HepG2 (cell line): Measurements from ENCODE around the gene EDC3. TPM values are rescaled to one million over a fixed set of nuclear protein-coding genes. Genes with fewer than 3 reads are reported as not detected.

Experiments
- ATAC-seq: fragments of 200-7000 bp; cut with Tn5 transposase; 3 replicates; pipeline ENCODE4 v1.9.1; 2020; ENCODE audit warnings: mild to moderate bottlenecking, moderate library complexity
- BruUV-seq: library from RNA; stranded (reverse); fragments of 400-500 nt; replicated peaks from 2 replicates; lab custom pipeline; 2021; lab: Mats Ljungman, UMichigan
- CTCF ChIA-PET: fragments of 300-600 bp; formaldehyde crosslinking; extraction: SDS; loops from one replicate; lab custom pipeline; 2021; ENCODE audit warnings: low total read pairs, inconsistent platforms, low intra/inter-chr PET ratio; lab: Yijun Ruan, JAX
- POLR2A ChIA-PET: fragments of 350-600 bp; sonication (Branson Sonifier 250); formaldehyde crosslinking; loops from one replicate; lab custom pipeline; 2020; ENCODE audit warnings: antibody characterized with exemption, inconsistent platforms; lab: Yijun Ruan, JAX
- DNase-seq: peaks from one replicate; pipeline ENCODE4 v3.0.0-alpha.2; 2015; ENCODE audit warnings: low spot score
- FAIRE-seq: peaks from 3 replicates; lab custom pipeline; 2011; peaks lifted over from hg19 to GRCh38; lab: Jason Lieb, UNC
- H2AFZ ChIP-seq: one replicate; pipeline ENCODE4 v1.6.1; 2011; ENCODE audit warnings: low read length, inconsistent platforms
- H3K27ac ChIP-seq: fragments of 300-600 bp; 3 replicates; pipeline ENCODE4 v1.8.0; 2011; ENCODE audit warnings: mixed run types, mild to moderate bottlenecking, mixed read lengths, low read length, inconsistent platforms; ENCODE audit not compliant: insufficient read depth; ENCODE audit errors: extremely low read length
- H3K27me3 ChIP-seq, 2 experiments: fragments of 200-600 bp in 1 of 2; 2 replicates in 1 of 2; 3 replicates in 1 of 2; pipeline versions ENCODE4 v1.6.0 to v1.8.0; 2011; ENCODE audit warnings: low read length in 2 of 2, mild to moderate bottlenecking in 2 of 2, moderate library complexity in 2 of 2, inconsistent platforms in 1 of 2; ENCODE audit not compliant: insufficient read depth in 2 of 2, control insufficient read depth in 1 of 2
- H3K36me3 ChIP-seq, 2 experiments: fragments of 200-600 bp in 1 of 2; replicated peaks in 1 of 2; 2 replicates in 1 of 2; 3 replicates in 1 of 2; pipeline versions ENCODE4 v1.5.1 to v1.8.0; 2011; ENCODE audit warnings: low read length in 2 of 2, inconsistent platforms in 1 of 2; ENCODE audit not compliant: insufficient read depth in 2 of 2, control insufficient read depth in 1 of 2
- H3K4me1 ChIP-seq: 2 replicates; pipeline ENCODE4 v1.5.1; 2012; ENCODE audit warnings: low read length, inconsistent platforms; ENCODE audit not compliant: insufficient read depth
- H3K4me2 ChIP-seq: 2 replicates; pipeline ENCODE4 v1.6.0; 2011; ENCODE audit warnings: low read depth, low read length, inconsistent platforms
- H3K4me3 ChIP-seq, 3 experiments: fragments of 200-600 bp in 1 of 3; sonication (generic), shearing (Covaris generic) in 1 of 3; replicated peaks in 1 of 3; 2 replicates each; pipeline ENCODE4 v1.5.1; 2011 to 2016; ENCODE audit warnings: low read length in 3 of 3, inconsistent platforms in 2 of 3, low read depth in 2 of 3, mild to moderate bottlenecking in 2 of 3, control low read depth in 1 of 3, mixed read lengths in 1 of 3; ENCODE audit not compliant: insufficient read depth in 1 of 3
- H3K79me2 ChIP-seq: one replicate; pipeline ENCODE4 v1.6.1; 2011; ENCODE audit warnings: low read length, inconsistent platforms; ENCODE audit not compliant: insufficient read depth
- H3K9ac ChIP-seq: 2 replicates; pipeline ENCODE4 v1.6.0; 2011; ENCODE audit warnings: mild to moderate bottlenecking, low read depth, low read length, inconsistent platforms; ENCODE audit not compliant: insufficient read depth
- H3K9me3 ChIP-seq: 2 replicates; pipeline ENCODE4 v1.5.1; 2012; ENCODE audit warnings: mild to moderate bottlenecking, low read length
- H4K20me1 ChIP-seq: 2 replicates; pipeline ENCODE4 v1.6.0; 2011; ENCODE audit warnings: inconsistent platforms, mild to moderate bottlenecking, low read length, moderate library complexity; ENCODE audit not compliant: insufficient read depth
- ZNF232 ChIP-seq: sonication (generic); formaldehyde crosslinking; IDR thresholded peaks from 2 replicates; pipeline ENCODE4 v1.4.0; 2020; ENCODE audit warnings: missing genetic modification reagents, borderline replicate concordance
- ZNF446 ChIP-seq: sonication (generic); formaldehyde crosslinking; IDR thresholded peaks from 2 replicates; pipeline ENCODE4 v1.5.0; 2020; ENCODE audit warnings: mild to moderate bottlenecking, missing genetic modification reagents
- ZNF562 ChIP-seq: sonication (generic); formaldehyde crosslinking; IDR thresholded peaks from 2 replicates; pipeline ENCODE4 v1.8.0; 2022; ENCODE audit warnings: missing genetic modification reagents, borderline replicate concordance
- ZNF83 ChIP-seq: sonication (generic); formaldehyde crosslinking; IDR thresholded peaks from 2 replicates; pipeline ENCODE4 v1.4.0; 2020; ENCODE audit warnings: missing genetic modification reagents, mild to moderate bottlenecking, borderline replicate concordance
- WGBS: methylation state at CpG from one replicate; pipeline ENCODE4 v1.1.6; 2017; ENCODE audit warnings: low lambda C conversion rate; 5-methylcytosine and 5-hydroxymethylcytosine counted together
- in situ Hi-C: cut with HindIII; loops from 2 replicates; pipeline ENCODE4 v1.10.0; 2017; ENCODE audit warnings: low pct_unique_long_range_greater_than_20kb; ENCODE audit not compliant: extremely low pct_ligation_motif_present
- intact Hi-C: fragments of 100-400 bp; cut with micrococcal nuclease; formaldehyde crosslinking; loops from one replicate; pipeline ENCODE4 v1.10.0; 2022; ENCODE audit not compliant: unreplicated experiment
- polyA plus RNA-seq, 8 experiments: library from polyadenylated mRNA; depleted of rRNA in 3 of 8; stranded (reverse) in 7 of 8; unstranded in 1 of 8; fragments of >200 nt; fragmentation: Illumina TruSeq in 4 of 8; extraction: Trizol in 4 of 8; gene quantifications; 2 replicates each; pipeline versions ENCODE4 v1.2.1 to v1.2.3, GENCODE V29; 2011 to 2016; ENCODE audit warnings: low read depth in 4 of 8, missing spikeins in 1 of 8, mixed read lengths in 1 of 8; ENCODE audit not compliant: insufficient read depth in 1 of 8
- total RNA-seq, 5 experiments: library from RNA; depleted of rRNA; stranded (reverse); fragments of >200 nt; fragmentation: Illumina TruSeq; extraction: Trizol; gene quantifications; 2 replicates each; pipeline ENCODE4 v1.2.3, GENCODE V29; 2016; ENCODE audit warnings: low read depth in 1 of 5
- TF ChIP-seq, protein P1 (sequence below): sonication (generic); formaldehyde crosslinking; IDR thresholded peaks from 2 replicates; pipeline ENCODE4 v1.8.1; 2023; ENCODE audit warnings: mild to moderate bottlenecking, moderate library complexity, missing genetic modification reagents
- TF ChIP-seq, protein P2 (sequence below): sonication (generic); formaldehyde crosslinking; conservative IDR thresholded peaks from 2 replicates; pipeline ENCODE4 v1.4.0; 2020; ENCODE audit warnings: missing genetic modification reagents
- TF ChIP-seq, protein P3 (sequence below): sonication (generic); formaldehyde crosslinking; IDR thresholded peaks from 2 replicates; pipeline ENCODE4 v1.8.1; 2023; ENCODE audit warnings: mild to moderate bottlenecking, missing genetic modification reagents

Gene EDC3
- total and polyA plus RNA-seq, 2 of the 13 experiments (the other 11 are each of a cell fraction or from before 2014, with no cell fraction given) = 17.4 to 32.0 TPM

DNA sequence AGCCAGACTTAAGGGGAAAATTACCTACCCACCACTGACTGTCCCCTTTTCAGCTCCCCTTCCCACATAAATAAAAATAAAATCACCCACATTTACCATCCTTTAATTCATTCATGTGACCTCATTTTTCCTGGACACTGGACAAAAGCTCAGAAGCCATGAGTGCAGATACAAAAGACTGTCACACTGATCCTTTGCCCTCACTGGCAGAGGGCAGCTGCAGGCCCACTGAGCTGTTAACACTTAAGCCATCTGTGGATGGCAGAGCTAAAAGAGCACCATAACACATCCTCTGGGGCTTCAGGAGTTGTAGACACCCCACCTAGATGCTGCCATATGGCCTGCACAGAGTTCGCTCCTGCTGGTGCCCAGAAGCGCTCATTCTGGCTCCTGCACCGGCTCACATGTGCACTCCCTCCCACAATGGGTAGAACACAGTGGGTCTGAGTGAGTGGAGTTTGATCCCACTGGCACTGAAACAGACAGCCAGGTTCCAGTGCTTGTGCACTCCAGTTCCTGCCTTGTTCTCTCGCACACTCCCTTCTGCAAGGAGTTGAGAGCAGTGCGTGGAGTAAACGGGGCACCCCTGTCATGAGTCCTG is 38.8 kb downstream of the EDC3 start:
- H3K4me2 ChIP-seq = no peak overlapping the region
- H3K79me2 ChIP-seq = peaks cover 17% of the 10 kb centered on the region
- no peak; the same call in 2 of the 3 replicates for ATAC-seq
- TF ChIP-seq, protein P1, sequence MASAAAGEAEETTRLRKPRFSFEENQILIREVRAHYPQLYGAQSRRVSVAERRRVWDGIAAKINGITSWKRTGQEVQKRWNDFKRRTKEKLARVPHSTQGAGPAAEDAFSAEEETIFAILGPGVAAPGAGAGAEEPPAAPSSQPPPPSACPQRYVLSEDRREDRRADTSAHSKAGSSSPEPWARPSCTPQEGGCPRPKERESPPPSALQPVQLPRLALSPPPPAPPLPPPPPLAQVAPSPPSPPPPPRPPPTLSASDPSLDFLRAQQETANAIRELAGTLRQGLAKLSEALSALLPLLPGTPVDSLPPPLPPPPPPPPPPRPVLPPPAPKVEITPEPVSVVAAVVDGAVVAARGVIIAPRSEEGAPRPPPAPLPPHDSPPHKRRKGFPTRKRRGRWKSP (CRISPR knock-in tag) = no peak
- TF ChIP-seq ZNF446 (CRISPR knock-in tag) (no peak), ZNF232 (CRISPR knock-in tag) (no peak), ZNF562 (CRISPR knock-in tag) (no peak), ZNF83 (CRISPR knock-in tag) (no peak)
- TF ChIP-seq, protein P2, sequence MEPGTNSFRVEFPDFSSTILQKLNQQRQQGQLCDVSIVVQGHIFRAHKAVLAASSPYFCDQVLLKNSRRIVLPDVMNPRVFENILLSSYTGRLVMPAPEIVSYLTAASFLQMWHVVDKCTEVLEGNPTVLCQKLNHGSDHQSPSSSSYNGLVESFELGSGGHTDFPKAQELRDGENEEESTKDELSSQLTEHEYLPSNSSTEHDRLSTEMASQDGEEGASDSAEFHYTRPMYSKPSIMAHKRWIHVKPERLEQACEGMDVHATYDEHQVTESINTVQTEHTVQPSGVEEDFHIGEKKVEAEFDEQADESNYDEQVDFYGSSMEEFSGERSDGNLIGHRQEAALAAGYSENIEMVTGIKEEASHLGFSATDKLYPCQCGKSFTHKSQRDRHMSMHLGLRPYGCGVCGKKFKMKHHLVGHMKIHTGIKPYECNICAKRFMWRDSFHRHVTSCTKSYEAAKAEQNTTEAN = no peak
- TF ChIP-seq, protein P3, sequence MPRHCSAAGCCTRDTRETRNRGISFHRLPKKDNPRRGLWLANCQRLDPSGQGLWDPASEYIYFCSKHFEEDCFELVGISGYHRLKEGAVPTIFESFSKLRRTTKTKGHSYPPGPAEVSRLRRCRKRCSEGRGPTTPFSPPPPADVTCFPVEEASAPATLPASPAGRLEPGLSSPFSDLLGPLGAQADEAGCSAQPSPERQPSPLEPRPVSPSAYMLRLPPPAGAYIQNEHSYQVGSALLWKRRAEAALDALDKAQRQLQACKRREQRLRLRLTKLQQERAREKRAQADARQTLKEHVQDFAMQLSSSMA (CRISPR knock-in tag) = no peak
- H3K4me3 ChIP-seq = no peak overlapping the region
- intact Hi-C loops = no loop called here
- no peaks in the 10 kb centered on the region for H3K27me3 ChIP-seq
- BruUV-seq = no TSS peak
- peaks cover 8 to 35% of the 10 kb centered on the region in 2 experiments for H3K36me3 ChIP-seq
- H2AFZ ChIP-seq = no peak overlapping the region
- CTCF ChIA-PET = no interaction called here
- H3K9me3 ChIP-seq = no peaks in the 10 kb centered on the region
- no peak overlapping the region for H3K27ac ChIP-seq
- H3K4me1 ChIP-seq = peaks cover 19% of the 10 kb centered on the region
- H3K9ac ChIP-seq = no peak overlapping the region
- in situ Hi-C loops = no loop called here
- no peak for FAIRE-seq
- WGBS = 86% methylated on average over 6 of the region's 6 CpGs
- no peak for DNase-seq
- POLR2A ChIA-PET = no interaction called here
- no peaks in the 10 kb centered on the region for H4K20me1 ChIP-seq
